HG02885 (cell line): ENCODE data around the gene WASF2.
"Not testable (repeated sequence)": the region's sequence is repeated elsewhere in the genome, so short reads cannot be mapped to it uniquely, and the experiment has no call there.

Experiments
- ATAC-seq: cut with Tn5 transposase; IDR thresholded peaks from one replicate; pipeline ENCODE4 v1.9.1; 2021; ENCODE audit warnings: mild to moderate bottlenecking; ENCODE audit not compliant: unreplicated experiment, poor library complexity

The WASF2 gene

DNA sequence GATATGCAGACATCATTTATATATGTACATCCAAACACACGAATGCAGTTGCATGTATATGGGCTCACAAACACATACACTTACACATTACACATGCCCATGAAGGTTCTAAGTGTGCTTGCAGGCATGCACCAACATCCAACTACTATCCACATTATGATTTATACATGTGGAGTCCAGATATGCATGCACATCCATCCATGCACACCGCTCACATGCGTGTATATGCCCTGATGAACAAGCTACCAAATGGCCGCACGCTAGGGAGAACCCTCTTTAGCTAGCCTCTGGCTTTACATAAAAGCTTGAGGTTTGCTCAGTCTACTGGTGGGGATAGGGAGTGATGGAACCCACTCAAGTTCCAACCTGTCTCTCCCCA, 89.0 kb downstream of the WASF2 start:
- no peak for ATAC-seq

DNA sequence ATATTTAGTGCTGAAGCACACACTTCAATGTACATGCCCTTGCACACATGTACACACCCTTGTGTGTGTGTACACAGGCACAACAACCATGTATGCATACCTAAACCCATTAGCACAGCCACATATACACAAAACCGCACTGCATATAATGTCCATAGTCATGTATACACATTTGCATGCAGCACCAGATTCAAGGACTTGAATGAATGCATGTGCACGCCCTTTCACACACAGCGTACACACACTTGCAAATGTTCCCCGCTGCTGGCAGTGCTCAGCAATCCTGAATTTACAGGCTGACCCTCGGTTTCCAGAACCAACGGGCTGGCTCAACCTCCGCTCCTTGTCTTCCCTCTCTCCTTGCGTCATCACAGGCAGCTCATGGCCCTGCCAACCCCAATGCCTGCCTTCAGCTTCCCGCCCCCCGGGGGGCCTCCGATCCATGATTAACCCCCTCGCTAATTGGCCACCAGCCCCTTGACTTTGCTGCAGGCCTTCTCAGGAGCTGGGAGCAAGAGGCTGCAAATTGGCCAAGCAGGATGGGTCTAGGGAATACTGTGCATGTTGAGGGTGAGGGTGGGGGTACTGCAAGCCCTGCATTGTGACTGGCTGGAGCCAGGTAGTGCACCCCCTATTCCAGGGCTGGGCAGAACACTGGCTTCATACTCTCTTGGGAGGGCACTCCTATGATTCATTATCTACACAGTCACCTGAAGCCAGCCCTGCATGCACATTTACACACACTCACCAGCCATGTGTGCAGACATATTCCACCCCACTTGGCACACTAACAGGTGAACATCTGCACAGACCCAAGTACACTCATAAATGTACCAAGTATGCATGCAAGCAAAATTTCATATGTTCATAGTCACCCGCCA, 89.6 kb downstream of the WASF2 start:
- ATAC-seq: no peak

DNA sequence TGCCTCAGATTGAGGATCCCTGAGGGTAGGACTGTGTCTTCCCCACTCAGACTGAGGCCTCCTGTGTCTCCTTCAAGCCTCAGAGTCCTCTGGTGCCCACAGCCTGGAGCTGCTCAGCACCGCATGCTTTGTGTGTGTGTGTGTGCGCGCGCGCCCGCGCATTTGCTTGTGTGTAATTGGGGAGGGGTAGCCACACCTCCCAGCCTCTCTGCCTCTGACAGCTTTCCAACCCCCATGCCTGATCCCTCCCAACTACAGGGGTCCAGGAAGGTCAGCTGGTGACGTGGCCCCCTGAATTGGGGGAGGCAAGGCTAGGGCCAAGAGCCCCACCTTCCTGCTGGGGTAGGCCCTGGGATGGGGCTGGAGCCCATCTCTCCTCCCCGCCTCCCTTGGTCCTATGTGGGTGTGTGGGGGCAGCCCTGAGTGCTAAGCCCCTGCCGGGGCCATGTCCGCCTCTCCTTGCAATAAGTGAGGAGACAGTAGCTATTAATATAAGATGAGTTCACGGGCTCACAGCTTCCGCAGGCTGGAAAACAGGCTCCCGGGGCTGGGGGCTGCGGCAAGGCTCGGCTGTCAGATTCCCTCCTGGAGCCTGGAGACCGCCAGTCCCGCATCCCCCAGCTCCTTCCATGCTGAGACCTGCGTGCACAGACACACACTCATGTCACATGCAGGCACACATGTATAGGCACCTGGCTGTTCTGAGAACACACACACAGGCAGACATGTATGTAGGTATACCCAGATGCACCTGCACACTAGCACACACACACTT, 90.5 kb downstream of the WASF2 start:
- ATAC-seq: no peak

DNA sequence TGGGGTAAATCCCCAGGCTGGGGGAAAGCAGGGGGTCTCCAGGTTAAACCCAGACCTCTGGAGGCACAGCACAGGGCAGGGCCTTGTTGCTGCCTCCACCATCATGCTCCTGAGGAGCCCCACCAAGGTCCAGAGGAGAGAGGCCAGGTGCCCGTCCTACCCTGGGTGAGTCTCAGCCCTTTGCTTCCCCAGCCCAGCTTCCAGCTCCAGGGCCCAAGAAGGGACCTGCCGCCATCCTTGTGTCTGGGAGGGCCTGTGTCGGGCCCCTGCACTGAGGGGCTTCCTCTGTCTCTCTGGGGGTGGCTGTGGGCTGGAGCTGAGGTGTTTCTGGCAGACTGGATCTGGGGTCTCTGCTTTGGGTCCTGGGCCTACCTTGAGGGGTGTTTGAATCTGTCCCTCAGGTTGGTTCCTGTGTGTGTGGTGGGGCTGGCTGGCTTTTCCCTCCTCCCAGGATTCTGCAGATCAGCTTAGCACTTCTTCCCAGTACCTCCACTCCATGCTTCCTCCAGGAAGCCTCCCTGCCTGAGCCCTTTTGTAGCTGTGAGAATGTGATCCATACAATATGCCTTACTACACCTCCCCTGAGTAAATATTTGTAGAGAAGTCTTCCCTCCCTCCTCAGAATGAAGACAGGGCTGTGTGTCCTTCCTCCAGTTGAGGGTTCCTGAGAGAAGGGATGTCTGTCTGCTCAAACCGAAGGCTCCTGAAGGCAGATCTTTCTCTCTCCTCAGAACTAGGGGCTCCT, 91.4 kb downstream of the WASF2 start:
- ATAC-seq: no peak

DNA sequence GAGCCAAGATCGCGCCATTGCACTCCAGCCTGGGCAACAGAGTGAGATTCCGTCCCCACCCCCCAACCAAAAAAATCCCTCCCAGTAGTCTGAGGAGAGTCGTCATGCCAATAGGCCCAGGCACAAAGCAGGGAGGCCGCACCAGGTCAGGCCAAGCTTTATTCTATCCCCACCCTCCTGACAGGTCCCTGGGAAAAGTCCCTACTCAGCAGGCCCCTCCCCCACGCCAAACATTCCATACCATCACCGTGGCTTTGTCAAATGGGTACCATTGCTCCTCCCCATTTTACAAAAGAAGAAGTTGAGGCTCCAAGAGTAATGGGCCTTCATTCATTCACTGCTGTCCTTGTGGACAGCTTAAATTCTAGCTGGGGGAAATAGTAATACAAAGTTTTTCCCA, 92.2 kb downstream of the WASF2 start:
- ATAC-seq: no peak

DNA sequence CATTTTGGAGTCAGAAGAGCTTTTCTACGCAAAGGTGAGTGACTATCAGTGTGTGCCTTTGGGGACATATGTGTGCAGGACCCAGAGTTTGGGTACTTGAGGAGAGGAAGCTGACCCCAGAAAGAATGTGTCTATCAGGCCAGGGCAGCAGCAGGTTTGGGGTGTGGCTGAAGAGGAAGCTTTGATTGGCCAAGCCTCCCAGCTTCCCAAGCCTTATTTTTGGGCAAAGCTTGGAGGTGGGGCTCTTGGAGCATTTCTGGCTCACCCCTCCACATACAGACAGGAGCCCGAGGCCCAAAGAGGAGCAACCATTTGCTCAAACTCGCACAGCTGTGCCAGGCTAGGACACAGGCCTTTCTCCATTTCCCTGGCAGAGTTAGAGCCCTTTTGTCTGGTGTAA, 92.9 kb downstream of the WASF2 start:
- ATAC-seq: no peak

DNA sequence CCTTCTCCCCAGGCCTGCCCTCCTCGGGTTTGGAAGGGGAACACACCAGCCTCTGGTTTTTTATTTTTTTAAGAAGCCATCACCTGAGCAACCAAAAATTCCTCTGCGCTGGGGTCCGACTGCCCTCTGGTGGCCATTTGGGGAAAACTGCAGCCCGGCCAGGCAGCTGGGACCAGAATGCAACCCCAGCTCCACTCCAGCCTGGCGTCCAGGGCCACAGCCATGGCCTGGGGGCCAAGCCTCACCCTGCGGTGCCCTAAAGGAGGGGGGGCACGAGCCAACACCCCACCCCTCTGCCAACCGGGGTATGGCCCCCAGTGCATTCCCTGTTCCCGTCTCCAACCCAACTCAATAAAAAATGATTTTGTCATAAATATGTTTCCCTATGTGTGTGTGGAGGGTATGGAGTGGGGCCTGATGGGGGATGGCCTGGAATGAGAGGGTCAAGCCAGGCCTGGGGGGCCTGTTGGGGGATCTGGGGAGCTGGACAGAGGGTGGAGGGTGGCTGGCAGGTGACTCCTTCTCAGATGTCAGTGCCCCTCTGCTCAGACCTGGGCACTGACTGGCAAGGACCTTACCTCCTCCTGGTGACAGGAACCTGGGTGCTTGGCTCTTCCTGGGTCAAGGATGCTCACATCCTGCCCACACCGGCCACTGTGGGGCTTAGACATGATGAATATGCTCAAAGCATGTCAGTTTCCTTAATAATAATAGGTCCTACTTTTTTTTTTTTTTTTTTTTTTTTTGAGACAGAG, 94.3 kb downstream of the WASF2 start:
- ATAC-seq: no peak

DNA sequence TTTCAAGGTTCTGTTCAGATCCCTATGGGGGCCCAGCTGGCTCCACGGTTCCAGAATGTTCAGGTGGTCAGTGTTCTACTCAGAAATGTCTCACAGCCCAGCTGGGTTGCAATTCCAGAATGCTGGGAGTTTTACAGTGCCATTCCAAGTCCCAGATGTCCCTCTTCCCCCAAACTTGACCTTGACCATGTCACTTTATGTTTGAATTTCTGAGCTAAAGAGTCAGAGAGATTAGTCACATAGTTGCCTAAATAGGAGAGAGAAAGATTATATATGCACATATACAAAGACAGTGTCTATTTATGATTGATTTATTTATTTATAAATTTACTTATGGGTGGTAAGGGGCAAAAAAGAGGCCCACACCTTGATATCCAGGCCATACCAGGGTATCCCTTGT, 95.0 kb downstream of the WASF2 start:
- ATAC-seq: no peak

DNA sequence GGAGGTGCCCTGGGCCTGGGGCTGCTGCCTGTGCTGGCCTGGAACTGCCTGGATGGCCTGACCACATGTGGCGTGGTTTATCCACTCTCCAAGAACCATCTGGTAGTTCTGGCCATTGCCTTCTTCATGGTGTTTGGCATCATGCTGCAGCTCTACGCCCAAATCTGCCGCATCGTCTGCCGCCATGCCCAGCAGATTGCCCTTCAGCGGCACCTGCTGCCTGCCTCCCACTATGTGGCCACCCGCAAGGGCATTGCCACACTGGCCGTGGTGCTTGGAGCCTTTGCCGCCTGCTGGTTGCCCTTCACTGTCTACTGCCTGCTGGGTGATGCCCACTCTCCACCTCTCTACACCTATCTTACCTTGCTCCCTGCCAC, 95.7 kb downstream of the WASF2 start:
- no peak for ATAC-seq

DNA sequence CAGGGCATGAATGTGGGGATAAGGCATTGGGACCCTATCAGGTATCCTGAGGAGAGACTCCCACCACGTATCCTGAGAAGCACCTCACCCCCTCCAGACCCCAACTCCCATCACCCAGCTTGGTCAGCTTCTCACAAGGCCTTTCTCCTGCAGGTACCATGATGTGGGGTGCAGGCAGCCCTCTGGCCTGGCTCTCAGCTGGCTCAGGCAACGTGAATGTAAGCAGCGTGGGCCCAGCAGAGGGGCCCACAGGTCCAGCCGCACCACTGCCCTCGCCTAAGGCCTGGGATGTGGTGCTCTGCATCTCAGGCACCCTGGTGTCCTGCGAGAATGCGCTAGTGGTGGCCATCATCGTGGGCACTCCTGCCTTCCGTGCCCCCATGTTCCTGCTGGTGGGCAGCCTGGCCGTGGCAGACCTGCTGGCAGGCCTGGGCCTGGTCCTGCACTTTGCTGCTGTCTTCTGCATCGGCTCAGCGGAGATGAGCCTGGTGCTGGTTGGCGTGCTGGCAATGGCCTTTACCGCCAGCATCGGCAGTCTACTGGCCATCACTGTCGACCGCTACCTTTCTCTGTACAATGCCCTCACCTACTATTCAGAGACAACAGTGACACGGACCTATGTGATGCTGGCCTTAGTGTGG, 96.2 kb downstream of the WASF2 start:
- no peak for ATAC-seq

DNA sequence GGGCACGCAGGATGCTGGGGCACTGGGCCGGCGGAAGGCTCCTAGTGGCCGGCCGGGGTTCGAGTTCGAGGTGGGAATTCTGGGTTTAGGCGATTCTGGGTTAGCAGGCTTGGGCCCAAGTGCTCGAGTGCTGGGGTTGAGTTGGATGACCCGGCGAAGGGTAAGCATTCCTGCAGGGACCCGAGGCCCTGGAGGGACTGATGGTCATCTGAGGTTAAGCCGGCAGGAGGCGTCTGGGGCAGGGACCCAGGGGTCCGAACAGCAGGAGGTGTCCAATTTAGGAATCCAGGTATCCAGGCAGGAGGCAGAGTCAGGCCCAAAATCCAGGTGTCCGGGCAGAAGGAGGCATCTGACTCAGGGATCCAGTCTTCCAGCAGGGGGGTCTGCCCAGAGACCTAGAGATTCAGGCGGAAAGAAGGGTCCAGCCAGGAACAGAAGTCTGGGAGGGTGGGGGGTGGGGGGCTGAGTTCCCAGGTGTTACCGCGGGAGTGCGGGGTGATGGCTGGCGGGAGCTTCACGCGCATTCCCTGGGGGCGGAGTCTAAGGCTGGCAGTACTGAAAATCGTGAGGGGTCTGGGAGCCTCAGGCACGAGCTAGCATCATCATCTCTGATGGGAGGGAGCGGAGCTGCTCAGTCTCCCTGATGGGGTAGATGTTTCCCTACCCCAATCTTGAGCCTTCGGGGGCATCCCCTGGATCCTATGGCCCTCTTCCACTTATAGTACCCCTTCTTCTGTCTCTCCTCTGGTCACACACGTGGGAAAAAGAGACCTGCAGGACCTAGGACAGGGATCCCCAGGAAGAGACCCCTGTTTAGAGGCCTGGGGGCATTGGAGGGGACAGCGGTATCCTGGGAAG, 97.0 kb downstream of the WASF2 start:
- no peak for ATAC-seq

DNA sequence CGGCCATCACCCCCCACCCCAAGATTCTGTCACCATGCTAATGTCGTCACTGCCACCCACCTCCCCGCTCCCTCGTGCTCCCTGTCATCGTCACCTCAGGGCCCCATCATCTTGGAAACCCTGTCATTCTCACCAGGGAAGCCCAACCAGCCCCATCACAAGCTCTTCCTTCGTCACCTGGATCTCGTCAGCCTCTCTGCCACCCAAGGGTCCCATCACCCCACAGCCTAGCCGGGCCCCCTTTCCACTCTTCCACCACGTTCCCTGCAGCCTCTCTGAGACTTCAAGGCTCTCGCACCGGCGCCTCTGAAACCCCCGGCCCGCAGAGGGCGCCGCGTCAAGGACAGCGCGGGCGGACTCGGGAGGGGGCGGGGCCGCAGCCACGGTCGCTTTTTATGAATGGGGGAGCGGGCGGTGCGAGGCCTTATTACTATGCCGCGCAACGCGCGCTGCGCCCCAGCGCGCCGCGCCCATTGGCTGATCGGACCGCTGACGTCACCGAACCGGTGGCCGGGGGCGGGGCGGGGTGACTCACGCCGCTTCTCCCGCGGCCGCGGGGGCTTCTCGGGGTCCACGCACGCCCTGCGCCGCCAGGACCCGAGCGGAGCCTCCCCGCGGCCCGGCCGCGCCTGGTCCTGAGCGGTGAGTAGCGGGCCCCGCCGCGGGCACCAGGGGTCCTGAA, 97.7 kb downstream of the WASF2 start, which contains the start of gene GPR3:
TSS of gene GPR3 (plus strand) at position 527 of the 682 bp plus-strand sequence. CDS start 1,177 bp downstream, outside the sequence.
- ATAC-seq: peak; percentile 76

DNA sequence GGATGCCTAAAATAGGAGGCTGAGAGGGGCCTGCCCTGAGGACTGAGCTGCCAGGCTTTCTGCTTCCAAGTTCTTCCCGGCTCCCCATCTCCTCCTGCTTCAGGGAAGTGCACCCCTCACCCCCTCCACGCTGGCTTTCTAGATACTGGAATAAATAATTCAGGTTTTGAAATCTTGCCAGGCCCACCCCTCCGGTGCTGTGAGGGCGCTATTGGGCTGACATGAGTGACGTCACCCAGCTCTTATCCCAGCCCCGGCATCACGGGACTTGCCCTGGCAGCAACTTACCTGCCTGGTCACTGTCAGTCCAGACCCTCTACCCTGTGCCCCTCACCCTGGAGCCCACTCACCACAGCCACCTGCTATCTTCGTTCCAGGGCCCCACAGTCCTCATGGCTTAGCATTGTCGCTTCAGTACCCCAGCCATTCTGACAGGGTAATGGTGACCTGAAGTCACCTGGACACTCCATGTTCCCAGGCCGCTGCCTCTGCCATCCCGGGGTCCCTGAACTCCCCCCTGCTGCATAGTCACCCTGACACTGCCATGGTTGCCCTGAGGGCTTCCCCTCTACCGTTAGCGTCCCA, 98.4 kb downstream of the WASF2 start:
- no peak for ATAC-seq

DNA sequence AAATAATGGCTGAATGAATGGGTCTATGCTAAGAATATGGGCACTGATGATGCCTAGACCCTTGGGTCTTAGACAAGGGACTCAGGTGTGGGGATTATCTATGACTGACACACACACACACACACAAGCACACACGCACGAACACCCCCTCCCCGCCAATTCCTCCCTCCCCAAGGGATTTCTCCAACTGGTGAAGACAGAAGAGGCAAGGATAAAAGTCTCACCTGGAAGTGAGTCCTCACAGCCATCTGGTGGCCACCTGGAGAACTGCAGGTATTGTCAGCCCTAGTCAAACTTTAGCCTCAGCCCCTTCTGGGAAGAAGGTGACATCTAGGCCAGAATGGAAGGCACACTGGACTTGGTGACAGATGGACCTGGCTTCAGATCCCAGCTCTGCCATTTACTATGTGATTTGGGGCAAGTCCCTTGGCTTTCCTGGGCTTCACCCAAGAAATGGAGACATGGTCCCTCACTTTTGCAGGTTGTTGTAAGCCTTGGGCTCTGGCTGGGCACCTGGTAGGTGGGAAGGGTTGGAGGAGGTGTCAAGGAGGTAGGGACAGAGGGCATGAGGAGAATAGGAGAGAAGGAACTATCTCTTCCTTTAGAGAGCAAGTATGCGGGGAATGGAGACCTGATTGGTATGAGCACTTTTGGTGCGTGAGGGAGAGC, 101.5 kb downstream of the WASF2 start:
- ATAC-seq: no peak

DNA sequence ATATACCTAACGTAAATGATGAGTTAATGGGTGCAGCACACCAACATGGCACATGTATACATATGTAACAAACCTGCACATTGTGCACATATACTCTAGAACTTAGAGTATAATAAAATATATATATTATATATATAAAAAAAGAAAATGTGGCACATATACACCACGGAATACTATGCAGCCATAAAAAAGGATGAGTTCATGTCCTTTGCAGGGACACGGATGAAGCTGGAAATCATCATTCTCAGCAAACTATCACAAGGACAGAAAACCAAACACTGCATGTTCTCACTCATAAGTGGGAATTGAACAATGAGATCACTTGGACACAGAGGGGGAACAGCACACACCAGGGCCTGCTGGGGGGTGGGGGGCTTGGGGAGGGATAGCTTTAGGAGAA, 105.2 kb downstream of the WASF2 start:
- not testable (repeated sequence) for ATAC-seq

DNA sequence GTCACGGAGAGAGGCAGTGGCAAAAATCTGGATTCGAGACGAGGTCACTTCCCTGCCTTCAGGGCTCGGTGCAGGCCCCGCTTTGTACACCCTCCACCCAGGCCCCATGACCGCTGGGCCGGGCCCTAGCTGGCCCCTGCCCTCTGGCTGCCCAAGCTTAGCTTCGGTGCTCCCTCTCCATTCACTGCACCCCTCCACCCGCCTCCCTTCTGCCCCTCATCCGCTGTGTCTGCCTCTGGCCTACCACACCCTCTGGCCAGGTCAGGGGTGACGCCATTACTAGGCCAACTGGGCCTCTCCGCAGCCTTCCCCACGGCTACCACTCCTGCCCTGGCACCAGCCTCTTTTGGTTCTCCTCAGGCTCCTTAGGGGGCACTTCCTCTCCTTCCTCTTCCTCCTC, 106.3 kb downstream of the WASF2 start:
- ATAC-seq: no peak

DNA sequence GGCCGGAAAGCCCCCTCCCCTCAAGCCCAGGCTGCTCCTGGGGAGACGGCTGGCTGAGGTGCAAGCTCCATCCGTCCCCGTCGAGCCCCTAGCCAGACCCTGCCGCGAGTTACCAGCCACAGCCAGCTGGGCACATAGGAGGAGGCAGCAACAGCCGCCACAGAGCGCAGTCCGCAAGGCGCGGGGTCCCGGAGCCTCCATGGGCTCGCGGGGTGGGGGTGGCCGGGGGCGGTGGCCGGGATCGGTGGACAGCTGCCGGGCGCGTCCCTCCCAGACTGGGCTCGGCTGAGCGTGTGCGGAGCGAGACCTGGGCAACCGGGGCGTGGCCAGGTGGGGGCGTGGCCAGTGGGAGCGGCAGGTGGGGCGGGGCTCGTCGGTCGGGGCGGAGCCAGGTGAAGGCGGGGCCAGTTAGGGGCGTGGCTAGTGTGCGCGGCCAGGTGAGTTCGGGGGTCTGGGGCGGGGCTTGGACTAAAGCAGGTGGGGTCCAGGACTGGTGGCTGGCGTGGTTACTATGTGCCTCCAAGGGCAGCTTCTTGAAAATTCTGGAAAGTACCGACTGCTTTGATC, 106.8 kb downstream of the WASF2 start, which contains the start of gene CD164L2:
TSS of gene CD164L2 (minus strand) at position 295 of the 567 bp plus-strand sequence. CDS start at position 201, 94 bp downstream.
- ATAC-seq: no peak
